Measurements from ENCODE around the gene DGKH.

DNA sequence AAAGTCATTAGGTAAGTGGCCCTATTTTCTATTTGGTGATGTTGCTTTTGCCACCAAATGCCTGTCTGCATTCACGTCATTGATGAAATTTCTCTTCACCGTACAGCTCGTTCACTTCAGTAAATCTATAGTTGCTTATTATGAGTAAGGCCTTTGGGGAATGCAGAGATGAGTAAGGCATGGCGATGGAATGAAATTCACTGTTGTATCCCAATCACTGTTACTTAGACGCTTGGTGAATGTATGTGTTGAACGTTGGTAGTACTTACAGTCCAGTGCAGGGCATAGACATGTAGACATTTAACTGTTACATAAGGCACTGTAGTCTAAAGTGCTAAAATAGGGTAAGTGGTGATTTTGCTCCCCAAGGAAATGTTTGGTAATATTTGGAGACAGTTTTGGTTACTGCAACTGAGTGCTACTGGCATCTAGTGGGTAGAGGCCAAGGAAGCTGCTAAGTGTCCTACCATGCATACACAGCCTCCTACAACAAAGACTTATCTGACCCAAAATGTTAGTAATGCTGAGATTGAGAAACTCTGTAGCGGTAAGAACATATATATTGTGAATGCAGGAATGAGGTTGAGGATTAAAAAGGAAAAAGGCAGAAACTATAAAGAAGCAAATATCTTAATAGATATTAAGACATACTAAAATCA is 229.3 kb downstream of the DGKH start:
- TF ChIP-seq EZH2phosphoT487 (IDR thresholded peaks at IDR 0.05; ENCODE audit: low read depth, severe bottlenecking, unreplicated experiment) (no peak), EZH2 (IDR thresholded peaks at IDR 0.05; ENCODE audit: borderline replicate concordance) (no peak), CTCF (IDR thresholded peaks at IDR 0.05; ENCODE audit: poor library complexity) (no peak)
